GM12892 (cell line): ENCODE data around the gene NUB1.

ENCODE experiments used
- POLR2A ChIP-seq: IDR thresholded peaks from 2 replicates; pipeline ENCODE4 v1.6.1; 2011; ENCODE audit warnings: low read depth, low read length, control low read depth
- POLR2AphosphoS5 ChIP-seq: IDR thresholded peaks from 2 replicates; pipeline ENCODE4 v1.6.1; 2011; ENCODE audit warnings: low read depth, low read length, control low read depth
- TAF1 ChIP-seq: IDR thresholded peaks from 2 replicates; pipeline ENCODE4 v1.6.1; 2011; ENCODE audit warnings: low read depth, mild to moderate bottlenecking, control low read depth, low read length, borderline replicate concordance

- no peak for TF ChIP-seq POLR2AphosphoS5
- TF ChIP-seq POLR2A: no peak
- TF ChIP-seq TAF1: no peak
Observed at GRCh38 chr7:151330661-151331060, 11.0 kb upstream of the NUB1 start.
